Spinal cord (tissue), 10 donors: Measurements from ENCODE around the gene PADI1. TPM values are rescaled to one million over a fixed set of nuclear protein-coding genes. Genes with fewer than 3 reads are reported as not detected.

Experiments used
- DNase-seq, 6 donors: peaks; one replicate each; pipeline versions ENCODE4 v3.0.0 to v3.0.0-alpha.2; 2013 to 2015; ENCODE audit warnings: low spot score in 6 of 6, low read depth in 4 of 6
- H3K27ac ChIP-seq: one replicate; pipeline ENCODE4 v1.5.1; 2013; ENCODE audit warnings: low read depth, low read length, control low read depth
- H3K27me3 ChIP-seq: one replicate; pipeline ENCODE4 v1.6.1; 2013; ENCODE audit warnings: low read length; ENCODE audit not compliant: control insufficient read depth, insufficient read depth
- H3K36me3 ChIP-seq: one replicate; pipeline ENCODE4 v1.6.1; 2013; ENCODE audit warnings: low read length; ENCODE audit not compliant: control insufficient read depth, insufficient read depth
- H3K4me1 ChIP-seq: one replicate; pipeline ENCODE4 v1.6.1; 2013; ENCODE audit warnings: low read length; ENCODE audit not compliant: control insufficient read depth, insufficient read depth
- H3K4me3 ChIP-seq: one replicate; pipeline ENCODE4 v1.5.1; 2013; ENCODE audit warnings: low read depth, low read length, control low read depth
- H3K9me3 ChIP-seq: one replicate; pipeline ENCODE4 v1.6.1; 2013; ENCODE audit warnings: low read length; ENCODE audit not compliant: control insufficient read depth, insufficient read depth
- WGBS: methylation state at CpG from one replicate; pipeline ENCODE4 v1.1.5; 2013; ENCODE audit warnings: missing lambda C conversion rate; ENCODE audit not compliant: insufficient coverage; 5-methylcytosine and 5-hydroxymethylcytosine counted together
- polyA plus RNA-seq, 2 donors: library from polyadenylated mRNA; unstranded; fragments of 120-200 nt; gene quantifications; one replicate each; pipeline ENCODE4 v1.2.1, GENCODE V29; 2013; ENCODE audit not compliant: insufficient read length in 2 of 2
- total RNA-seq, 2 donors: library from RNA; depleted of rRNA in 1 of 2; stranded (reverse); fragments of 120-200 nt in 1 of 2; fragments of >200 nt in 1 of 2; gene quantifications; one replicate each; pipeline versions ENCODE4 v1.2.3 to v1.2.4, GENCODE V29; 2013 to 2014
- donor health status: healthy.

Gene PADI1
- total and polyA plus RNA-seq, 4 donors = 0.39 to 1.1 (median 0.96) TPM

DNA sequence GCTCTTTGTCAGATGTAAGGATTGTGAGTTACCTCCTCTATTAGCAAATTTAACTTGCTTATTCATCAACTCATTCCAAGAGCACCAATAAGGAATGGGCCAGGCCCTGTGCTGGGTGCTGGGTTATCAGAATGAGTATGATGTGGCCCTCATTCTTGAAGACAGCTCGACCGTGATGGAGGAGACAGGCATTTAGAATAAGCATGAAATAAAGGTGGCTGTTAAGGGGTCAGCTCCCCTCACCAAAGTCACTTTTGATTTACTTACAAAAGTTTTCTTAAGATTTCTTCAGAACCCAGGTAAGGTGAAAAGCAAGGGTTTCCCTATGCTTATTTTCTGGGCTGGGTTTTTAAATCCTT, 15.3 kb upstream of the PADI1 start:
- no peak overlapping the region for H3K4me3 ChIP-seq
- H3K36me3 ChIP-seq = no peaks in the 10 kb centered on the region
- DNase-seq = no peak
- no peaks in the 10 kb centered on the region for H3K27me3 ChIP-seq
- peaks cover 9% of the 10 kb centered on the region for H3K4me1 ChIP-seq
- H3K27ac ChIP-seq = no peak overlapping the region
- H3K9me3 ChIP-seq = no peaks in the 10 kb centered on the region
- WGBS = no CpG with 5 or more reads among the region's 2 CpGs

DNA sequence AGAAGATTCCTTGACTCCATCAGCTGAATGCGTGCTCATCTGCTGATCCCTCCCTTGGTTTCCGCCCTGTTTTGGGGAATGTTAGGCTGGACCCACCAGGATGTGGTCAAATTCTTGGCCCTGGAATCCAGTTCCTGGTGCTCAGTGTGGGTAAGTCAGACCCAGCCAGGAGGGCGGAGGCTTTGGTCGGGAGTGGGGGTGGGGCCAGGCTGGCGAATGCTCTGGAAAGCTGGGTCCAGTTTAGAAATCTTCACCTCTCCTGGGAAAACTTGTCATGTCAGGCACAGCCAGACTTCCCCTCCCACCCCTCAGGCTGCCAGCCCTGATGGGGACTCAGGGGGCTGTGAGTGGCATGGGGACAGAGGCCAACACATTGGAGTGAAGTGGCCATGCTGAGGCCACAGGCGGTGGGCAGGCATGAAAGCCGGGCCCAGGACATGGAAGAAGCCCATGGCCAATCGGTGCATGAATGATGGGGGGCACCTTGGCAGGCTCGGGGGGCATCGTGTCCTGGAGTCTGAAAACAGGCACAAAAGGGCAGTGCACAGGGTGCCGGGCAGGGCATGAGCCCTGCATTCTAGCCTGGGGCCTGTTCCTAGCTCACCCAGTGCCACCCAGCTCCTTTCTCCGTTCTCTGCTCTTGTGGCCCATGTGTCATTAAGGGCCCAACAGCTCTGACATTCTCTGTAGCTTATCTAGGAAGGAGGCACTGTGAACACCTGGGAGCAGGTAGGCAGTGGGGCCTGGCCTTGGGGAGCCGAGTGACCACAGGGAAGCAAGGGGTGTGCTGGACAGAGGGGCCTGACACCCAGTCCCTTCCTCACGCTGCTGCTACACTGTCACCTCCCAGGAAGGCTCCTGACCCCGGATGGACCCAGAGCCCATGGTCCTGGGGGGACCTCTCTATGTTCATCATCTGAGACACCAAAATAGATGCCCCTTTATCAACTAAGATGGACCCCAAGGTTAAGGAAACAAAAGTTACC, 14.6 kb upstream of the PADI1 start:
- no peak for DNase-seq
- Histone ChIP-seq H3K27ac (no peak overlapping the region), H3K9me3 (no peaks in the 10 kb centered on the region), H3K36me3 (no peaks in the 10 kb centered on the region), H3K4me3 (no peak overlapping the region), H3K27me3 (no peaks in the 10 kb centered on the region), H3K4me1 (peaks cover 9% of the 10 kb centered on the region)
- WGBS = 97% methylated on average over 11 of the region's 15 CpGs

DNA sequence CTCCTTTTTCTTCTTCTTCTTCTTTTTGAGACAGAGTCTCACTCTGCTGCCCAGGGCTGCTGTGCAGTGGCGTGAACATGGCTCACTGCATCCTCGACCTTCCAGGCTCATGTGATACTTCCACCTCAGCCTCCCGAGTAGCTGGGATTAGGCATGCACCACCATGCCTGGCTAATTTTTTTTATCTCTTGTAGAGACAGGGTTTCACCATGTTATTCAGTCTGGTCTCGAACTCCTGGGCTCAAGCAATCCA, 13.0 kb upstream of the PADI1 start:
- Histone ChIP-seq H3K4me3 (no peak overlapping the region), H3K36me3 (no peaks in the 10 kb centered on the region), H3K27ac (no peak overlapping the region), H3K27me3 (no peaks in the 10 kb centered on the region), H3K9me3 (no peaks in the 10 kb centered on the region), H3K4me1 (peaks cover 3% of the 10 kb centered on the region)
- DNase-seq = no peak
- 89% methylated on average over 4 of the region's 4 CpGs for WGBS

DNA sequence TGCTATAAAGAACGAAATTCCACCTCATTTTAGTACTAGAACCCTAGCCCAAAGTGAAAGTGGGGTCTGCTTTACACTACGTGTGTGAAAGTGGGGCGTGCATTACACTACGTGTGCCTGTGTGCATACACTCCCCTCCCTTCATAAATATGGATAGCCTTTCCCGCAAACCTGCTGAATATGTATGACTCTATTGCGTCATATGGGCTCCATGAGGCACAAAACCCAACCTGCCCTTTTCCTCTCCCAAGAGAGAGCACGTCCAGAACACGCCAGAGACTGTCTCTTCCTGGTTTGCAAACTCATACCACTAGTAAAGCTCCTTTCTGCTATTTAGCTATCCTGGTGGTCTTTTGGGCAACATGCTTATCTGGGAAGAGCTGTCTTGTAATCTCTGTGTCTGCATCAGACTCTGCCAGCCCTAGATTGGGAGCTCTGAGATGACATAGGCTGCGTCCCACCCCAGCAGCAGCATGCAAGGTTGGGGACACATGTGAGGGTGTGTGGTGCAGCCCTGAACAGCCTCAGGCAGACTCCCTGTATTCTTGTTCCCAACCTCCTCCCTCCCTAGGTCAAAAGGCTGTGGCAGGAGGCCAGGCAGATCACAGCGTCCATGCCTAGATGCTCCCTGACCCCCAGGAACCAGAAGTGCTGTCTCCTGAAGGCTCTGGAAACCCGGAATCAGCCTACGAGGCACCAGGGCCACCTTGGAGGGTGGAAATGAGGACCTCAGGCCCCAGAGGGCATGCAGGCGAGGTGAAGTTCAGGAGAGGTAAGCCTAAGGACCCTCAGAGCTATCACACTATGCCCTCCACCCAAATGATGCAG, 12.3 kb upstream of the PADI1 start:
- 63% methylated on average over 10 of the region's 13 CpGs for WGBS
- Histone ChIP-seq H3K27me3 (no peaks in the 10 kb centered on the region), H3K4me1 (no peaks in the 10 kb centered on the region), H3K27ac (no peak overlapping the region), H3K4me3 (no peak overlapping the region), H3K36me3 (no peaks in the 10 kb centered on the region), H3K9me3 (no peaks in the 10 kb centered on the region)
- peak in 1 of 6 donors; percentile 43 for DNase-seq

DNA sequence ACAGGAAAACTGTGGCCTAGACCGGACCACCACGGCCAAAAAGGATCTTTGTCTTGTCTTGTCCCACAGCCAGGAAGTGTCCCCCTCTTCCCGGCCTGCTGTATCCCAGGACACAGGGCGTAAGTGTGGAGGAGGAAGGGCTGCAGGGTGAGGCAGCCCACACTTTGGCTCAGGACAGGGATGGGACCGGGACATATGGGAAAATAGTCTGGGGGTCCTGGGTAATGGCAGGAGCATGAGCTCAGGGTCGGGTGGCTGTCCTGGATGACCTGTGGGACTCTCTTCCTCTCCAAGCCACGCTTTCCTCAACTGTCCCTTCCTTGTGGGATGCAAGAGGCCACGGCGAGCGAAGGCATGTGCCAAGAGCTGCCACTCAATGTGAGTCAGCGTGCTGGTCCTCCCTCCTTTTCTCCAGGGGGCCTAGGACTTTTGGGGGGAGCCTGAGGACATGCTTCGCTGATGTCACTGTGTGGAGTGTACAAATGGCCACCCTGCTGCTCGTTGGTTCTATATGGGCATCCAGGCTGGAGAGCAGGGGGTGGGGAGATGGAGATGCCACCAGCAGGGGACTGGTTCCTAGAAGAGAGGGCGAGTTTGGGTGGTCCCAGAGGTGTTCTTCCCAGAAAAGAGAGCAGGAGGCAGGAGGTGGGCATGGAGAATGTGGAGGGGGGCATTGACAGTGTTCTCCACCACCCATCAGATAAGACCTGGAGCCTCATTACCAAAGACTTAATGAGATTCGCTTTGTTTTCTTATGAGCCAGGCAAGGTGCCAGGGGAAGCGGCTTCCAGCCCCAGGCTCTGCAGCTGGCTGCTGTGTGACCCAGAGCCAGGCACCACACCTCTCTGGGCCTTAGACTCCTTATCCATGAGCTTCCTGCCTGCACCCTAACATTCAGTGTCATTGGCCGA, 11.5 kb upstream of the PADI1 start:
- Histone ChIP-seq H3K9me3 (no peaks in the 10 kb centered on the region), H3K27ac (no peak overlapping the region), H3K4me3 (no peak overlapping the region), H3K4me1 (no peaks in the 10 kb centered on the region), H3K27me3 (no peaks in the 10 kb centered on the region), H3K36me3 (no peaks in the 10 kb centered on the region)
- 83% methylated on average over 15 of the region's 17 CpGs for WGBS
- DNase-seq = no peak

DNA sequence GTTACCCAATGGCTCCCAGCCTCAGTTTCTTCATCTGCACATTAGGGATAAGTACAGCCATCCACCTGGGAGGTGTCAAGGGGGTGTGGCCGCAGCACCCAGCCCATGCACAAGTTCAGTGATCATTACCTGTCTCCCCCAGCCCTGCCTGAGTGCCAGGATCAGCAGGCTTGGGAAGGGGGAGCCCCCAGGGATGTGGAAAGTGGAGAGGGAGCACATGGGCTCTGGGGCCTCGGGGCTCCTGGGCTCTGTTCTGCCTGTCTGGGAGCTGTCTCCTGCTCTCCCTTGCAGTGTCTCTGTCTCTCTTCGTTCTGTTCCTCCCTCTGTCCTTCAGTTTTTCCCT, 10.8 kb upstream of the PADI1 start:
- H3K27me3 ChIP-seq = no peaks in the 10 kb centered on the region
- no peak overlapping the region for H3K4me3 ChIP-seq
- no peaks in the 10 kb centered on the region for H3K9me3 ChIP-seq
- 57% methylated on average over 2 of the region's 3 CpGs for WGBS
- no peak overlapping the region for H3K27ac ChIP-seq
- no peaks in the 10 kb centered on the region for H3K36me3 ChIP-seq
- no peak for DNase-seq
- H3K4me1 ChIP-seq = no peaks in the 10 kb centered on the region

DNA sequence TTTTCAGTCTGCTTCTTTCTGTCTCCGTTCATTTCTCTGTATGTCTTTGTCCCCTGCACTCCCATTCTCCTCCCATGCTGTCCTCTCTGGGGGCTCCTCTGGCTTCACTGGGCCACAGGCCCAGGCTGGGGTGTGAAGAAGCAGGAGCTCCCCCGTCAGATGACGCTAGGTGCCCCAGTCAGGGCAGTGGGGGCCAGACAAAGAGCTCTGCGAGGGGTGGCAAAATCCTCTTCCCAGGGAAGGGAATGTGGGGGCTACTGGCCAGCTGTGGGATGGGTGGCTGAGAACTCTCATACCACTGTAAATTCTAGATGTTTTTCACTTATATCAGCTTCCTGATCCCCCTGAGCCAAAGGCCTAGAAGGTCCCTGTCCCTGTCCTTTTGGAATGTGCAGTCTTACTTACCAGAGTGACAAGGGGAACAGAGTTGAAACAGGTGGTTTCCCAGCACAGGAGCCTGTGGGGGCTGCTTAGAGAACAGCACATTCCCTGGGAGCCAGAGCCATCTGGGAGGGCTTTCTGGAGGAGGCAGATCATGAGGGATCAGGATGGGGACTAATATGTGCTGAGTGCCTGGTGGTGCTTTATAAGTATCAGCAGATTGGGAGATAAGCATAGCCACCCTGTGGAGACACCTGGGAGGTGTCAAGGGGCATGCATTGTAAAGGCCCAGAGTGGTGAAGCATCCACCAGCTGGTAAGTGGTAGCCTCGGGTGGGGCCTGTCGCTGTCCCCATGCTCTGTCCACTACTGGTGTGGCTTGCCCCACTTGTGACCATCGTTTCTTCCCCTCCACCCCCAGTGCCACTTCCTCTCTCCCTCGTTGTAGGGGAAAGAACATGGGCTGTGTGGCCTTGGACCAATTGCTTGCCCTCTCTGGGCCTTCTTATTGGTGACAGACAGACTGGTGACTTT, 10.1 kb upstream of the PADI1 start:
- no peaks in the 10 kb centered on the region for H3K27me3 ChIP-seq
- H3K4me3 ChIP-seq = no peak overlapping the region
- no peaks in the 10 kb centered on the region for H3K36me3 ChIP-seq
- H3K27ac ChIP-seq = no peak overlapping the region
- no peaks in the 10 kb centered on the region for H3K9me3 ChIP-seq
- H3K4me1 ChIP-seq = no peaks in the 10 kb centered on the region
- 80% methylated on average over 5 of the region's 8 CpGs for WGBS
- no peak for DNase-seq

DNA sequence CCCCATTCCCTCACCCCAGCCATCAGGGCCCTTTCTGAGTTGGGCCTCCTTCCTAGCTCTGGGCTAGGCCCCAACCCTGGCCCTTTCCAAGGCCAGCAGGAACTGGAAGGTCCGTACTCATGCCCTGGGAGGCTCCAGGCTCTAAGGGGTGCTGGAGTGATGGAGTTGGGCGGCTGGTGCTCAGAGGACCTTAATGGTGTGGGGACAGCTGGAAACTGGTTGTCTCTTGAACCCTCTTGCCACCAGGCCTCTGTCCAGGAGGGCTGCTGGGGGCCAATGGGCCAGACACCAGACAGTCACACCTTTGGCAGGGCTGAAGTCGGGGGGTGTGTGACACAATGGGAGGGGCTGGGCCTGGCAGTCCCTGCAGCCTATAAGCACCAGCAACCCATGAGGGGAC, 9.2 kb upstream of the PADI1 start:
- whole genome bisulfite sequencing = 83% methylated on average over 2 of the region's 3 CpGs
- H3K27ac ChIP-seq = no peak overlapping the region
- H3K36me3 ChIP-seq = no peaks in the 10 kb centered on the region
- H3K4me3 ChIP-seq = no peak overlapping the region
- H3K9me3 ChIP-seq = no peaks in the 10 kb centered on the region
- no peaks in the 10 kb centered on the region for H3K27me3 ChIP-seq
- DNase-seq = no peak
- no peaks in the 10 kb centered on the region for H3K4me1 ChIP-seq
